Prostate gland (tissue), 2 donors: ENCODE results near the gene SHANK1.

ENCODE experiments used
- CTCF ChIP-seq, 4 experiments: fragments of 200-600 bp in 2 of 4; fragments of 450-650 bp in 2 of 4; sonication (generic) in 2 of 4; IDR thresholded peaks; 1 replicate in 3 of 4; 2 replicates in 1 of 4; pipeline ENCODE4 v1.5.1; 2016 to 2019; ENCODE audit warnings: antibody characterized with exemption in 4 of 4, mild to moderate bottlenecking in 2 of 4, moderate library complexity in 2 of 4
- POLR2A ChIP-seq: fragments of 450-650 bp; IDR thresholded peaks from one replicate; pipeline ENCODE4 v1.6.1; 2016; ENCODE audit warnings: antibody characterized with exemption, mild to moderate bottlenecking
- POLR2AphosphoS5 ChIP-seq: sonication (generic); formaldehyde crosslinking; IDR thresholded peaks from one replicate; pipeline ENCODE4 v1.6.1; 2017; ENCODE audit warnings: antibody characterized with exemption

- TF ChIP-seq POLR2A (no peak), CTCF (IDR thresholded peaks at IDR 0.05) (no peak), POLR2AphosphoS5 (no peak)
These were observed 17.3 kb downstream of the SHANK1 start for GRCh38 chr19:50702158-50702870.
